GM21528 (cell line): ENCODE results near the gene P2RY11.

Experiments
- ATAC-seq: cut with Tn5 transposase; IDR thresholded peaks from one replicate; pipeline ENCODE4 v1.9.1; 2021; ENCODE audit warnings: mild to moderate bottlenecking, moderate library complexity; ENCODE audit not compliant: unreplicated experiment, low FRiP score

The P2RY11 gene

GRCh38 chr19:10111405-10111811 is at the start of gene P2RY11:
Gene P2RY11, plus strand, starts transcription at chr19:10111693. Its CDS starts 29 bp downstream, at chr19:10111722.
- no peak for ATAC-seq

GRCh38 chr19:10061717-10062310 is 49.7 kb upstream of the P2RY11 start:
- ATAC-seq: no peak

GRCh38 chr19:10068205-10068604 is 43.3 kb upstream of the P2RY11 start:
- no peak for ATAC-seq

- no peak for ATAC-seq
These were observed 42.4 kb upstream of the P2RY11 start for GRCh38 chr19:10069046-10069445.

- no peak for ATAC-seq
These were observed 40.6 kb upstream of the P2RY11 start for GRCh38 chr19:10070730-10071446.

GRCh38 chr19:10074153-10074552 is 37.3 kb upstream of the P2RY11 start:
- ATAC-seq: no peak

GRCh38 chr19:10076535-10076934 is 35.0 kb upstream of the P2RY11 start:
- no peak for ATAC-seq

GRCh38 chr19:10078329-10078728 is 33.2 kb upstream of the P2RY11 start:
- ATAC-seq: no peak

GRCh38 chr19:10079031-10079453 is 32.5 kb upstream of the P2RY11 start:
- no peak for ATAC-seq

- ATAC-seq: no peak
These were observed 27.6 kb upstream of the P2RY11 start for GRCh38 chr19:10083911-10084310.

GRCh38 chr19:10084803-10085202 is 26.7 kb upstream of the P2RY11 start:
- ATAC-seq: no peak

GRCh38 chr19:10085641-10086590 is 25.6 kb upstream of the P2RY11 start, which contains the start of gene SHFL:
Gene SHFL, plus strand, starts transcription at chr19:10086317. Its CDS starts 111 bp downstream, at chr19:10086428.
- ATAC-seq: peak; percentile 74

GRCh38 chr19:10086591-10087192 is 24.8 kb upstream of the P2RY11 start:
- ATAC-seq: no peak

GRCh38 chr19:10087296-10088061 is 24.0 kb upstream of the P2RY11 start:
- ATAC-seq: no peak

- no peak for ATAC-seq
These were observed 22.4 kb upstream of the P2RY11 start for GRCh38 chr19:10088949-10089554.

- ATAC-seq: no peak
These were observed 21.6 kb upstream of the P2RY11 start for GRCh38 chr19:10089801-10090375.

- ATAC-seq: no peak
These were observed 20.2 kb upstream of the P2RY11 start for GRCh38 chr19:10091370-10091687.

GRCh38 chr19:10091895-10092641 is 19.4 kb upstream of the P2RY11 start:
- ATAC-seq: no peak
